Memory B cell (primary cell): ENCODE measurements around the gene MIPOL1.
"Not testable (repeated sequence)": the region's sequence is repeated elsewhere in the genome, so short reads cannot be mapped to it uniquely, and the experiment has no call there.

Source experiments
- ATAC-seq: fragments of 150-1000 bp; cut with Tn5 transposase; 2 replicates; pipeline ENCODE4 v1.10.0; 2021; ENCODE audit warnings: low read depth, mild to moderate bottlenecking, moderate library complexity
- DNase-seq, 2 donors: peaks; one replicate each; pipeline ENCODE4 v3.0.0; 2022; ENCODE audit warnings: low spot score in 2 of 2
- H3K27ac Mint-ChIP-seq: one replicate; pipeline ENCODE4 v1.8.0; 2022; ENCODE audit warnings: mild to moderate bottlenecking, moderate library complexity, mixed read lengths
- H3K27me3 Mint-ChIP-seq: one replicate; pipeline ENCODE4 v1.8.0; 2022; ENCODE audit warnings: mixed read lengths
- H3K36me3 Mint-ChIP-seq: one replicate; pipeline ENCODE4 v1.8.0; 2022; ENCODE audit warnings: mild to moderate bottlenecking, mixed read lengths
- H3K4me1 Mint-ChIP-seq: one replicate; pipeline ENCODE4 v1.8.0; 2022; ENCODE audit warnings: mixed read lengths
- H3K4me3 Mint-ChIP-seq: one replicate; pipeline ENCODE4 v1.8.0; 2022; ENCODE audit warnings: mild to moderate bottlenecking, moderate library complexity, mixed read lengths
- H3K9me3 Mint-ChIP-seq: one replicate; pipeline ENCODE4 v1.8.0; 2022; ENCODE audit warnings: mixed read lengths

Gene MIPOL1

DNA sequence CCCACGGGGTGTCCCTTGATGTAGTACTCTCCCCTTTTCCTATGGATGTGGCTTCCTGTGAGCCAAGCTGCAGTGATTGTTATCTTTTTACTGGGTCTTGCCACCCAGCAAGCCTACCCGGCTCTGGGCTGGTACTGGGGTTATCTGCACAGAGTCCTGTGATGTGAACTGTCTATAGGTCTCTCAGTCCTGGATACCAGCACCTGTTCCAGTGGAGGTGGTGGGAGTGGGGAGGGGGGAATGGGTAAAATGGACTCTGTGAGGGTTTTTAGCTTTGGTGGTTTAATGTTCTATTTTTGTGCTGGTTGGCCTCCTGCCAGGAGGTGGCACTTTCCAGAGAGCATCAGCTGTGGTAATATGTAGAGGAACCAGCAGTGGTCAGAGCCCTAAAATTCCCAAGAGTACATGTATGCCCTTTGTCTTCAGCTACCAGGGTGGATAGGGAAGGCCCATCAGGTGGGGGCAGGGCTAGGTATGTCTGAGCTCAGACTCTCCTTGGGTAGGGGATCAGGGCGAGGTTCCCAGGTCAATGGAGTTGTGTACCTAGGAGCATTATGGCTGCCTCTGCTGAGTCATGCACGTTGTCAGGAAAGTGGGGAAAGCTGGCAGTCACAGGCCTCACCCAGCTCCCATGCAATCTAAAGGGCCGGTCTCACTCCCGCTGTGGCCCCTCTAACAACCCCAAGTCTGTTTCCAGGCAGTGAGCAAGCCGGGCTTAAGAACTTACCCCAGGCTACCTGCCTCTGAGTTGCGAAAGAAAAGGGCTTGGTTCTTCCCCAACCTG is 199.6 kb downstream of the MIPOL1 start:
- H3K4me3 Mint-ChIP-seq, DNase-seq: not testable (repeated sequence)

GRCh38 chr14:37397941-37398215 is 200.1 kb downstream of the MIPOL1 start:
- peaks cover 12% of the 10 kb centered on the region for H3K9me3 Mint-ChIP-seq
- H3K27ac Mint-ChIP-seq, result no peak overlapping the region
- ATAC-seq (no peak), DNase-seq (no peak)
- H3K36me3 Mint-ChIP-seq, result no peaks in the 10 kb centered on the region
- no peaks in the 10 kb centered on the region for H3K4me1 Mint-ChIP-seq
- H3K4me3 Mint-ChIP-seq, result no peak overlapping the region
- H3K27me3 Mint-ChIP-seq, result no peaks in the 10 kb centered on the region

More for the DNA sequence above, 199.6 kb downstream of the MIPOL1 start:
- peaks cover 12% of the 10 kb centered on the region for H3K9me3 Mint-ChIP-seq
- H3K27ac Mint-ChIP-seq, H3K36me3 Mint-ChIP-seq, H3K4me1 Mint-ChIP-seq, ATAC-seq, H3K27me3 Mint-ChIP-seq: not testable (repeated sequence)

GRCh38 chr14:37399517-37399916 is 201.8 kb downstream of the MIPOL1 start:
- H3K4me3 Mint-ChIP-seq, result no peak overlapping the region
- no peak for ATAC-seq
- no peak for DNase-seq
- H3K9me3 Mint-ChIP-seq, result peaks cover 8% of the 10 kb centered on the region
- H3K36me3 Mint-ChIP-seq, result no peaks in the 10 kb centered on the region
- H3K27ac Mint-ChIP-seq, result no peak overlapping the region
- no peaks in the 10 kb centered on the region for H3K27me3 Mint-ChIP-seq
- no peaks in the 10 kb centered on the region for H3K4me1 Mint-ChIP-seq

DNA sequence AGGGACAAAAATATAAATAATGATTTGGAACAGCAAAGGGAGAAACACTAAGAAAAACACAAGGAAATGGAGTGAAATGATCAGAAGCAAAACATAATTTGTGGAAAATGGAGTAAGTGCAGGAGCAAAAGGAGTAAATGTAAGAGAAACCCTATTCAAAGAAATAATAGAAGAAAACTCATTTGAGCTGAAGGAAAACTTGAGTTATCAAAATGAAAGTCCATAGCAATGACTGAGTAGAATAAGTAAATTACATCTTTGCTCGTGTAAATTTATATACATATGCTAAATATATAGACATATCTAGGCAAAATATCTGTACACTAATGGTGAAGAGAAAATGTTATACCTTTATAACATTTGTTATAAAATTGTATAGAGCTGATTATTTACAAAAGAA is 203.4 kb downstream of the MIPOL1 start:
- ATAC-seq (no peak), DNase-seq (no peak)
- Mint-ChIP-seq H3K36me3 (no peaks in the 10 kb centered on the region), H3K9me3 (peaks cover 7% of the 10 kb centered on the region), H3K4me3 (no peak overlapping the region), H3K27me3 (no peaks in the 10 kb centered on the region), H3K4me1 (no peaks in the 10 kb centered on the region), H3K27ac (no peak overlapping the region)

DNA sequence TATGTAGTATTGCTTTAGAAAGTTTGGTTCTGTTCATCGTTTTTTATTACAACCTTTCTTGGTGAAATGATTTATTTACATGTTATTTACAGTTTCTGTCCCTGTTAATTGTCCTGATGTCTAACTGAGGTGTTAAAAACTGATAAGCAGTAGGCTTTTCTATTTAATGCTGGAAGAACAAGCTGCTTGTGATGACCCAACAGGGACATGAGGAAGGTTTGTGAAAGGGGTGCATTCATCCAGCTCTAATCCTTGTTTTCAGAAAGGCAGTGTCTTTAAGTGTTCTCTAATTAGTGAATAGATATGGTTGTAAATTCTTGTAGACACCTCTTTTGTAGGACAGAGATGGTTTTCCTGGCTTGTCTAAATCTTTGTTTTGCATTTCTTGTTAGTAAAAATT is 205.9 kb downstream of the MIPOL1 start:
- Mint-ChIP-seq H3K27ac (no peak overlapping the region), H3K9me3 (peaks cover 7% of the 10 kb centered on the region), H3K27me3 (no peaks in the 10 kb centered on the region), H3K4me1 (no peaks in the 10 kb centered on the region), H3K4me3 (no peak overlapping the region), H3K36me3 (no peaks in the 10 kb centered on the region)
- no peak for DNase-seq
- ATAC-seq, result no peak

DNA sequence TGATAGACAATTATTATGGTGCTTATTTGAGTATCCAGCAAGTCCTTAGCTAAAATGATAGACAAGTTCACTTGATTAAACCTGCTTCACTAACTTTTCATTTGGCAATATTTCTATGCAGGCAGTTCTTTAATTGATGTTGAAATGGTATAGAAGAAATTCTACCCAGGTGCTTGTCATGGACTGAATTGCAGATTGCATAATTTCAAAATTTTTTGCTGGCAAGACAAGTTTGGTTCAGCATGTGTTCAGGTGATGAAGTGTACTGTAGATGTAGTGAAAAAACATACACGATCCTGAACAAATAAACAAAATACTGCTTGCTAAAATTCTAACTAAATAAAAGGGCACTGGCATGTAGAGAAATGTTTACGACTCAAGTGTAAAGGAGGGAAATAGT is 208.4 kb downstream of the MIPOL1 start:
- no peak for ATAC-seq
- H3K9me3 Mint-ChIP-seq, result no peaks in the 10 kb centered on the region
- no peaks in the 10 kb centered on the region for H3K36me3 Mint-ChIP-seq

DNA sequence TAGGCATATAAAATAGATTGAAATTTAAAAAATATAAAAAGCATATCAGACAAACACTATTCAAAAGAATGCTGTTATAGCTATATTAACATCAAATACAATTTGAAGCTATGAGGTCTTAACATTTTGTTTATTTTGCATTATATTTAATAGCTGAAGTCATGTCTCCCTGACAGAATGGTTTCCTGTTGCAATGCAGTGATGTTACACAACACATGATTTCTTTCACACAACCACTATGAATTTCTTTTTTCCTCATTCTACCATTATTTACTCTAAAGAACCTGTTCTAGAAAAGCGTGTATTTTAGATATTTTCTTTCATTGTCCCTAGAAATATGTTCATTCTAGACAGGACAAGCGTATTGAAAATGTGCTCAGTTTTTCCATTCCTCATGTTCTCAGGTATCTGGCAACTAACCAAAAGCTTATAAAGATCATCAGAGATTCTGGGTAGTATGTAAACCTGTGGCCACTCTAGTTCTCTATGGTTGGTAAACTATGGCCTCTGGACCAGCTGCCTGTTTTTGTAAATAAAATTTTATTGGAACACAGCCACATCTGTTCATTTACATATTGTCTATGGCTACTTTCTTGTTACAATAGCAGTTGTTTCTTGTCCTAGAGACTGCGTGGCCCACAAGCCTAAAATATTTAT is 213.5 kb downstream of the MIPOL1 start:
- no peak overlapping the region for H3K27ac Mint-ChIP-seq
- H3K9me3 Mint-ChIP-seq, result peaks cover 1% of the 10 kb centered on the region
- H3K4me1 Mint-ChIP-seq, result no peaks in the 10 kb centered on the region
- ATAC-seq (no peak), DNase-seq (no peak)
- H3K4me3 Mint-ChIP-seq, result no peak overlapping the region
- H3K27me3 Mint-ChIP-seq, result no peaks in the 10 kb centered on the region
- no peaks in the 10 kb centered on the region for H3K36me3 Mint-ChIP-seq

More for the DNA sequence above, 208.4 kb downstream of the MIPOL1 start:
- Mint-ChIP-seq H3K4me1 (no peaks in the 10 kb centered on the region), H3K27me3 (no peaks in the 10 kb centered on the region), H3K27ac (no peak overlapping the region), H3K4me3 (no peak overlapping the region)
- DNase-seq, result no peak

DNA sequence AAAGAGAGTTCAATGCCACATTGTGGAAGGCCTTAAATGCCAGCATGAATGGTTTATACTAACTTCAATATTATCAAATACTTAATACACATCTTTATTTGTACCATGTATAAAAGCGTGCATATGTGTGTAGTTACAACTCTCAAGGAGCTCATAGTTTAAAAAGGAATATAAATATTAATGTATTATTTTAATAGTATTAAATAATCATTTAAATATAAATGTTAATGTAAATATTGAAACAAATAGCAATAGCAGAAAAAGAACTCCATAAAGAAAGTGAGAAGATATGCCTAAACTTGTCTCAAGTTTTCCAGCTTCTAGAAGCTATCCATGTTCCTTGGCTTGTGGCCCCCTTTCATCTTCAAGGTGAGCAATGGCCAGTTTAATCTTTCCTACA is 215.3 kb downstream of the MIPOL1 start:
- Mint-ChIP-seq H3K27ac (no peak overlapping the region), H3K4me3 (no peak overlapping the region), H3K9me3 (peaks cover 1% of the 10 kb centered on the region), H3K4me1 (no peaks in the 10 kb centered on the region), H3K36me3 (no peaks in the 10 kb centered on the region), H3K27me3 (no peaks in the 10 kb centered on the region)
- ATAC-seq, result no peak
- no peak for DNase-seq

DNA sequence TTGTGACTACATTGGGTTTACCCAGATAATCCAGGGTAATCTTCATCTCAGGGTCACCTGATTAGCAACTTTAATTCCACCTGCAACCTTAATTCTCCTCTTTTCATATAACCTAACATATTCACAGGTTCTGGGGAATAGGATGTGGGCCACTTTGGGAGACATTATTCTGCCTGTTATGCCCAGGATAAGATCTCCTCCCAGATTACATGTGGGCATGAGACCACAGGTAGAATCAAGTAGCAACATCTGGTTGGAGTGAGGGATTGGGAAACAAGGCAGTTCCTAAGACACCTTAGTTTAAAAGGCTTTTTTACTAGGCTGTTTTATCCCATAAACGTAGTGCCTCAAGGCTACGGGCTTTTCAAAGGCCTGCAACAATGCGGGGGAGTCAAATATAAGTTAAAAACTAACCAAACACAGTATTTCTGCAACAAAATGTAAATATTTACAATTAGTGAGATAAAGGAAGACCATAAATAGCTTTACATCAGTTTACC is 215.8 kb downstream of the MIPOL1 start:
- ATAC-seq (no peak), DNase-seq (no peak)
- Mint-ChIP-seq H3K9me3 (peaks cover 1% of the 10 kb centered on the region), H3K4me1 (no peaks in the 10 kb centered on the region), H3K4me3 (no peak overlapping the region), H3K36me3 (no peaks in the 10 kb centered on the region), H3K27me3 (no peaks in the 10 kb centered on the region), H3K27ac (no peak overlapping the region)

DNA sequence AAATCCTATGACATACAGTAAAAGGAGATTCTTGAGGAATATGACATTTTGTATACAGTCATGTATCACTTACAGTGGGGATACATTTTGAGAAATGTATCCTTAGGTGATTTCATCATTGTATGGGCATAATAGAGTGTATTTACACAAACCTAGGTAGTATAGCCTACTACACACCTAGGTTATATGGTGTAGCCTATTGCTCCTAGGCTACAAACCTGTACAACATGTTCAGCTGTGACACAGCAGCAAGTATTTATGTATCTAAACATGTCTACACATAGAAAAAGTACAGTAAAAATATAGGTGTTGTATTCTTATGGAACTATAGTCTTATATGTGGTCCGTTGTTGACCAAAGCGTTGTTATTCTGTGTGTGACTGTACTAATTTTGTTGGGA is 218.5 kb downstream of the MIPOL1 start:
- H3K27ac Mint-ChIP-seq, result no peak overlapping the region
- no peak for ATAC-seq

GRCh38 chr14:37417151-37417550 is 219.4 kb downstream of the MIPOL1 start:
- no peak for DNase-seq
- no peaks in the 10 kb centered on the region for H3K27me3 Mint-ChIP-seq
- H3K4me3 Mint-ChIP-seq, result no peak overlapping the region
- H3K27ac Mint-ChIP-seq, result no peak overlapping the region
- peaks cover 1% of the 10 kb centered on the region for H3K9me3 Mint-ChIP-seq
- no peaks in the 10 kb centered on the region for H3K36me3 Mint-ChIP-seq
- no peaks in the 10 kb centered on the region for H3K4me1 Mint-ChIP-seq
- ATAC-seq, result no peak

More for the DNA sequence above, 218.5 kb downstream of the MIPOL1 start:
- Mint-ChIP-seq H3K4me3 (no peak overlapping the region), H3K4me1 (no peaks in the 10 kb centered on the region), H3K36me3 (no peaks in the 10 kb centered on the region), H3K27me3 (no peaks in the 10 kb centered on the region), H3K9me3 (peaks cover 1% of the 10 kb centered on the region)
- no peak for DNase-seq

DNA sequence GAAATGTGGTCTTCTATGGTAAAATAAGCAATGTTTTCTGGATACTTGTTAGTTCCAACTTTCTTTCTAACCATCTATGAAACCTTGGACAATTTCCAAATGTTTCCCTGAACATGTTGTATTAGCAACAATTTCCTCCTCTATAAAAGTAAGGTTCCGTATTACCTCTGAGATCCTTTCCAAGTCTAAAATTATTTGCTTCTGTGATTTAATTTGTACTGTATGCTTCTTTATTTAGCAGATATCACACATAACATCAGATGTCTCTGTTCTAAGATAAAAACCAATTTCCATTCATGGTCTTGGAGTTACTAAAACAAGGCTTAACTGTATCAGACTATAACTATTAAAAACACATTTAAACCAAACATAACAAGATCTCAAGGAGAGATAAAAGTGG is 220.1 kb downstream of the MIPOL1 start:
- Mint-ChIP-seq H3K36me3 (no peaks in the 10 kb centered on the region), H3K4me1 (no peaks in the 10 kb centered on the region), H3K4me3 (no peak overlapping the region), H3K9me3 (no peaks in the 10 kb centered on the region), H3K27ac (no peak overlapping the region), H3K27me3 (no peaks in the 10 kb centered on the region)
- DNase-seq, result no peak
- ATAC-seq, result no peak

DNA sequence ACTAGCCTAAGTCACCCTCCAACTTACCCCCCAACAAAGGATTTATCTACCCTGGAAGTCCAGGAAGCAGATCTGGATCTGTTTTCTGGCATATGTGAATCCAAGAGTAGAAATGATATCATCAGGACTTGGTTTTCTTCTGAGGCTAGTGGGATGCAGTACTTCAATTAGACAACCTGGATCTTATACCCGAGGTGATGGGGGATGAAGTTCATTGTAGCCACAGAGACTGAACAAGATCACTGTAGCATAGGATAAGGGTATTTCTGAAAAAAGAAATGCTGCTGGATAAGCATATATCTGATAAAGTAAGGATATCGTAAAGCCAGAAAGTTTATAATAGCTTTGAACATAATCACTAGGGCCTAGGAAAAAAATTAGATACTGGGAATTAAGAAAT is 222.9 kb downstream of the MIPOL1 start:
- ATAC-seq (no peak), DNase-seq (no peak)
- H3K4me1 Mint-ChIP-seq, result no peaks in the 10 kb centered on the region
- H3K27me3 Mint-ChIP-seq, result no peaks in the 10 kb centered on the region
- no peak overlapping the region for H3K4me3 Mint-ChIP-seq
- H3K9me3 Mint-ChIP-seq, result peaks cover 2% of the 10 kb centered on the region
- H3K27ac Mint-ChIP-seq, result no peak overlapping the region
- H3K36me3 Mint-ChIP-seq, result no peaks in the 10 kb centered on the region

- Mint-ChIP-seq H3K9me3 (peaks cover 5% of the 10 kb centered on the region), H3K27me3 (no peaks in the 10 kb centered on the region), H3K36me3 (no peaks in the 10 kb centered on the region), H3K27ac (no peak overlapping the region), H3K4me3 (no peak overlapping the region), H3K4me1 (no peaks in the 10 kb centered on the region)
- DNase-seq, result no peak
- ATAC-seq, result no peak
Measured at GRCh38 chr14:37422319-37422718, 224.6 kb downstream of the MIPOL1 start.

- Mint-ChIP-seq H3K4me1 (no peaks in the 10 kb centered on the region), H3K27me3 (no peaks in the 10 kb centered on the region), H3K36me3 (no peaks in the 10 kb centered on the region), H3K27ac (no peak overlapping the region), H3K4me3 (no peak overlapping the region), H3K9me3 (peaks cover 5% of the 10 kb centered on the region)
- ATAC-seq (no peak), DNase-seq (no peak)
Measured at GRCh38 chr14:37422748-37423147, 225.0 kb downstream of the MIPOL1 start.
